Measurements from ENCODE around the gene RAB31. TPM values are rescaled to one million over a fixed set of nuclear protein-coding genes. Genes with fewer than 3 reads are reported as not detected.

RAB31 gene
- total and polyA plus RNA-seq, 2 donors from 2014 or later, result 17.3 to 77.1 TPM

- intact Hi-C loops (cut with DNase I), result no loop called here
- H3K4me1 ChIP-seq (ENCODE audit: control insufficient read depth in 2 of 3, insufficient read depth in 2 of 3, low read depth in 1 of 3, low read length in 3 of 3), result peaks cover 0 to 9% (median 9%) of the 10 kb centered on the region in 3 donors
- no peaks in the 10 kb centered on the region for H3K9me3 ChIP-seq (ENCODE audit: control insufficient read depth in 2 of 3, insufficient read depth in 1 of 3, low read length in 3 of 3)
- H3K4me3 ChIP-seq (ENCODE audit: low read length in 3 of 3), result no peak overlapping the region
- H3K36me3 ChIP-seq (ENCODE audit: control insufficient read depth in 2 of 3, insufficient read depth in 3 of 3, low read length in 3 of 3), result no peaks in the 10 kb centered on the region
- H3K27me3 ChIP-seq (ENCODE audit: control insufficient read depth, insufficient read depth, low read length), result no peaks in the 10 kb centered on the region
- H3K27ac ChIP-seq (ENCODE audit: low read depth in 2 of 2, low read length in 2 of 2), result no peak overlapping the region
- FAIRE-seq, result no peak
- DNase-seq, result no peak
- no peak for TF ChIP-seq CTCF (IDR thresholded peaks at IDR 0.05; ENCODE audit: borderline replicate concordance, extremely low read depth, insufficient read depth)
- no peak overlapping the region for H3K9ac ChIP-seq (ENCODE audit: low read length in 3 of 3)
These were observed 150.5 kb downstream of the RAB31 start for GRCh38 chr18:9858642-9859041.

GRCh38 chr18:9859232-9859631 lies 151.1 kb downstream of the RAB31 start:
- Histone ChIP-seq H3K9ac (ENCODE audit: low read length in 3 of 3) (no peak overlapping the region), H3K27ac (ENCODE audit: low read depth in 2 of 2, low read length in 2 of 2) (no peak overlapping the region), H3K4me3 (ENCODE audit: low read length in 3 of 3) (no peak overlapping the region), H3K9me3 (ENCODE audit: control insufficient read depth in 2 of 3, insufficient read depth in 1 of 3, low read length in 3 of 3) (no peaks in the 10 kb centered on the region), H3K27me3 (ENCODE audit: control insufficient read depth, insufficient read depth, low read length) (no peaks in the 10 kb centered on the region), H3K36me3 (ENCODE audit: control insufficient read depth in 2 of 3, insufficient read depth in 3 of 3, low read length in 3 of 3) (no peaks in the 10 kb centered on the region), H3K4me1 (ENCODE audit: control insufficient read depth in 2 of 3, insufficient read depth in 2 of 3, low read depth in 1 of 3, low read length in 3 of 3) (peaks cover 0 to 9% (median 9%) of the 10 kb centered on the region in 3 donors)
- FAIRE-seq (no peak), DNase-seq (no peak)
- TF ChIP-seq CTCF (IDR thresholded peaks at IDR 0.05; ENCODE audit: borderline replicate concordance, extremely low read depth, insufficient read depth), result no peak
- intact Hi-C loops (cut with DNase I), result no loop called here

- TF ChIP-seq CTCF (IDR thresholded peaks at IDR 0.05; ENCODE audit: borderline replicate concordance, extremely low read depth, insufficient read depth), result no peak
- intact Hi-C loops (cut with DNase I), result no loop called here
- no peaks in the 10 kb centered on the region for H3K36me3 ChIP-seq (ENCODE audit: control insufficient read depth in 2 of 3, insufficient read depth in 3 of 3, low read length in 3 of 3)
These were observed 152.6 kb downstream of the RAB31 start for GRCh38 chr18:9860682-9861081.

GRCh38 chr18:9861157-9861556 lies 153.1 kb downstream of the RAB31 start:
- H3K27ac ChIP-seq (ENCODE audit: low read depth in 2 of 2, low read length in 2 of 2), result no peak overlapping the region
- no peak overlapping the region for H3K9ac ChIP-seq (ENCODE audit: low read length in 3 of 3)
- peaks cover 0 to under 1% (median under 1%) of the 10 kb centered on the region in 3 donors for H3K4me1 ChIP-seq (ENCODE audit: control insufficient read depth in 2 of 3, insufficient read depth in 2 of 3, low read depth in 1 of 3, low read length in 3 of 3)
- intact Hi-C loops (cut with DNase I), result no loop called here
- no peak for TF ChIP-seq CTCF (IDR thresholded peaks at IDR 0.05; ENCODE audit: borderline replicate concordance, extremely low read depth, insufficient read depth)
- DNase-seq, result no peak
- H3K4me3 ChIP-seq (ENCODE audit: low read length in 3 of 3), result no peak overlapping the region
- no peak for FAIRE-seq
- no peaks in the 10 kb centered on the region for H3K27me3 ChIP-seq (ENCODE audit: control insufficient read depth, insufficient read depth, low read length)
- H3K36me3 ChIP-seq (ENCODE audit: control insufficient read depth in 2 of 3, insufficient read depth in 3 of 3, low read length in 3 of 3), result no peaks in the 10 kb centered on the region
- no peaks in the 10 kb centered on the region for H3K9me3 ChIP-seq (ENCODE audit: control insufficient read depth in 2 of 3, insufficient read depth in 1 of 3, low read length in 3 of 3)

More at GRCh38 chr18:9860682-9861081, 152.6 kb downstream of the RAB31 start:
- Histone ChIP-seq H3K27me3 (ENCODE audit: control insufficient read depth, insufficient read depth, low read length) (no peaks in the 10 kb centered on the region), H3K27ac (ENCODE audit: low read depth in 2 of 2, low read length in 2 of 2) (no peak overlapping the region), H3K4me3 (ENCODE audit: low read length in 3 of 3) (no peak overlapping the region), H3K4me1 (ENCODE audit: control insufficient read depth in 2 of 3, insufficient read depth in 2 of 3, low read depth in 1 of 3, low read length in 3 of 3) (peaks cover 0 to 5% (median 2%) of the 10 kb centered on the region in 3 donors), H3K9me3 (ENCODE audit: control insufficient read depth in 2 of 3, insufficient read depth in 1 of 3, low read length in 3 of 3) (no peaks in the 10 kb centered on the region), H3K9ac (ENCODE audit: low read length in 3 of 3) (no peak overlapping the region)
- DNase-seq (no peak), FAIRE-seq (no peak)
